Stimulated activated CD4-positive, alpha-beta T cell treated with anti-CD3 and anti-CD28 coated beads, Interleukin-12 subunit alpha, Interleukin-12 subunit beta, amount 100 ng/mL, for 24 hours (primary cell): ENCODE measurements around the gene CHST2.
"Not testable (repeated sequence)": the region's sequence is repeated elsewhere in the genome, so short reads cannot be mapped to it uniquely, and the experiment has no call there.

Experiments
- DNase-seq, 2 experiments: peaks; one replicate each; pipeline ENCODE4 v3.0.0-alpha.2; 2020; ENCODE audit warnings: low read depth in 2 of 2

CHST2 gene

DNA sequence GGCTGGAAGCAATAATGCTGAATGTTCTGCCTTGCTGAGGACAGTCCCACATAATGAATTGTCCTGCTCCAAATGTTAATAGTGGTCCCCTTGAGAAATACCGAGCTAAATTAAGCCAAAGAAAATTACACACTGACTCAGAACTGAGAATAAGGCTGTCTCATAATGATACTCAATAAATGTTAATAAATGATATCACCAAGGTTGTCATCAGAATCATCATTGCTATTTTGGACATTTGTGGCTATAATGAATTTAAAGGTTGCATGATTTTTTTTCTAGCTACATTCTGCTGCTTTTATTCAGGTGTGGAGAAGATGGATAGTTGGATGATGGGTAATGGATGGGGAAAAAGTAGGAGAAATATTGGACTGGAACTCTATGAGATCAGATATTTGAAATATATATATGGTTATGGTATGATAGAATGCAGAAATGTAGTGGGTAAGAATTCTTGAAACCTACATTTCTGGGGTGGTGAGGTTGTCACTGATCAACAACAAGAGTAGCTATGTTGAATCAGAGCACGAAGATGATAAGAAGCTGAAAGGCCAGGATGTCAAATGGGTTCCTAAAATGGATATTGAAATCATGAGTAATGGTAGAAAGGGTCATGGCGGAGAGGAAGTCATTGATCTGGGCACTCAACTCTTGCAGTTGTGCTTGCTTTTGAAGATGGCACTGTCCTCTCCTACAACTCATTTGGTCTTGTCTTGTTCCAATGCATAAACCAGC lies 12.8 kb downstream of the CHST2 start:
- DNase-seq = no peak

DNA sequence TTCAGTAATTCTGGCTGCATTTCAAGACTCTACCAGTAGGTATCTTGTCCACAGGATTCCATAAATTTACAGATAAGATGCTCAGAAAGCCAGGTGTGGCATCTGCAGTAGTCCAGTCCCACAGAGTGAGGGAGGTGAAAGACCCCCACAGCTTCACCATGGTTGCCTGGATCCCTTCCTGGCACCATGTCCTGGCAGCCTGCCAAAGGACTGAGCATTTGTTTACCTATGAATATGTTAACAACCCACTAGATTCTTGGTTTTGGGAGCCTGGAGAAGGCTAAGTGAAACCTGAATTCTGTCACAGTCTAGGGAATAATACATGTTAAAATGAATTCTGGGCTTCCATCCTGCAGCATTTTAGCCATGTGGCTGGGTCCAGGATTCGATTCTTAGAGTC lies 14.9 kb downstream of the CHST2 start:
- DNase-seq = no peak

DNA sequence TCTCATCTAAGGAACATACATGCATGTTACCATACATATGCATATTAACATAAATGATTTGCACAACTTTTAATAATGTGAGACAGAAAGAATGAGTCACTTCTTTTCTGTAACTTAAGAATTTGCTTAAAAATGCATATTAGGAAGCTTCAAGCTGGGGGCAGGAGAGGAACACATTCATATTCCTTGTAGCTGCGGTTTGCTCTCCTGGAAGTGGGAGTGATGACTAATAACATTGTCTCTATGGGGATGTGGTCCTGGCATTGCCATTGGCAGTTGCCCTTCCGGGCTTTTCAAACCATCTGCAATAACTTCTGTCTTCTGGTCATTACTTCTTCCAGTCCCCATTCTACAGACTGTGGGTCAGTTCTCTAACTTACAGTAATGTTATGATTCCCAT lies 15.6 kb downstream of the CHST2 start:
- DNase-seq = no peak

DNA sequence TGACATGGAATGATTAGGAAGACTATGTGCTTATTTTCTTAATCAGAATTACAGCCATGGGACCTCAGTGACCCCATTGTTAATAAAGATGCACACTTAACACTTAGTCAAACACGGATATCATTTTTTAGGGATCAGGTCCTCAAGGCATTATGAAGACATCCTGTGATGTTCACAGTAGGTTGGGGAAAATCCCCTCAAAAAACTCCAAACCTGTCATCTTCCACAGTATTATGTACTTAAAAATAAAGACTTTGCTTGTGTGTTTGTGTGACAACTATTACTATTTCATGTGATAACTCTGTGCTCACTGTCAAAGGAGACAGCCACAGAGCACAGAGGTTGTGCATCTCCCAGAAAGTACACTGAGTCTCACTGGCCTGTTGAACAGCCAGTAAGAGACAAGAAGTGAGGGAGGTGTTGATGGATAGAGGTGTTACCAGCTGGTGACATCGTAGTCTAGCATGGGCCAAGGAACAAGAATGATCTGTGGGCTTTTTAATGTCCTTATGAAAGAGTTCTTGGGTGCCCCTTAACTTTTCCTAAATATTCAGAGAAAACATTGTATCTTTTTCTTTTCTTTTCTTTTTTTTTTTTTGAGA lies 18.0 kb downstream of the CHST2 start:
- DNase-seq = no peak

DNA sequence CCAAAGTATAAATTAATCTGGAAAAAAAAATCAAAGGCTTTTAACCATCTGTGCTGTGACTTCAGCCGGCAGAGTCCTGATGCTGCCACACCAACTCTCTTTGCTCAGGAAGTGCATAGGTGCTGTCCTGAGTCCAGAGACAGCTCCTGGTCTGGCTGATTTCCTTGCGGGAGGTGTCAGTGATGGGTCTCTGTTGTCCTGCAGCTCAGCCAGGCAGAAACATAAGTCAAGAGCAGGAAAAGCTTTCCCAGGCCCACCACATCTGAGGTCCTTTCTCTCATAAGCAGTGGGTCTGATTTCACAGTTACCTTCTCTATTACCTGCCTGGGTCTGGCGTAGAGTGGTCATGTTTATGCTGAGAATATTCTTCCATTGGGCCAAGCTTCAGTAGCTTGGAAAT lies 19.4 kb downstream of the CHST2 start:
- DNase-seq = no peak

DNA sequence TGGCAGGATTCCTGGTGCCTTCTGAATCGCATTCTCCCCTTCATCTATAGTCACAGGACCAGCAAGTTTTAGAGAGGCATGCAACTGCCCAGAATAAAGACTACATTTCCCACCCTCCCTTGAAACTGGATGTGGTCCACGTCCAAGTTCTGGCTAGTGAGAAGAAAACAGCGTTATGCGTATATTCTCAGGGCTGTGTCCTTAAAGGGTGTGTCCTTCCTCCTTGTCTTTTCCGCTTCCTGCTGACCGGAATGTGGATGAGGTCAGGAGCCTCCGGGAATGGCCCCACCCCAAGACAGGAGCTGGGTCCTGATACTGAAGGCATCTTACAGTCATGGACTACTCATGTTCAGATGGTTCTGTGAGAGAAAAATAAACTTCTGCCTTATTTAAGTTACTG lies 20.2 kb downstream of the CHST2 start:
- no peak for DNase-seq

DNA sequence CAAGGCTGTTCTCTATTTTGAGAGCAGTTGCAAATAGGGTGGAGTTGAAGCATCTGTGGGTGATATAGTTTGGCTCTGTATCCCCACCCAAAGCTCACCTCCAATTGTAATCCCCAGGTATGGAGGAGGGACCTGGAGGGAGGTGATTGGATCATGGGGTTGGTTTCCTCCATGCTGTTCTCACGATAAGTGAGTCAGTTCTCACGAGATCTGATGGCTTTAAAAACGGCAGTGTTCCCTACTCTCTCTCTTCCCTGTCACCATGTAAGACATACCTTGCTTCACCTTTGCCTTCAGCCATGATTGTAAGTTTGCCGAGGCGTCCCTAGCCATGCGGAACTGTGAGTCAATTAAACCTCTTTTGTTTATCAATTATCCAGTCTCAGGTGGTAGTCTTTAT lies 21.0 kb downstream of the CHST2 start:
- DNase-seq = no peak

DNA sequence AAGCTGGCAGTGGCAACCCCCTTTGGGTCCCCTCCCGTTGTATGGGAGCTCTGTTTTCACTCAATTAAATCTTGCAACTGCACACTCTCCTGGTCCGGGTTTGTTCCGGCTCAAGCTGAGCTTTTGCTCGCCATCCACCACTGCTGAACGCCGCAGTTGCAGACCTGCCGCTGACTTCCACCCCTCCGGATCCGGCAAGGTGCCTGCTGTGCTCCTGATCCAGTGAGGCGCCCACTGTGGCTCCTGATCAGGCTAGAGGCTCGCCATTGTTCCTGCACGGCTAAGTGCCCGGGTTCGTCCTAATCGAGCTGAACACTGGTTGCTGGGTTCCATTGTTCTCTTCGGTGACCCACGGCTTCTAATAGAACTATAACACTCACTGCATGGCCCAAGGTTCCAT lies 22.8 kb downstream of the CHST2 start:
- DNase-seq = no peak

DNA sequence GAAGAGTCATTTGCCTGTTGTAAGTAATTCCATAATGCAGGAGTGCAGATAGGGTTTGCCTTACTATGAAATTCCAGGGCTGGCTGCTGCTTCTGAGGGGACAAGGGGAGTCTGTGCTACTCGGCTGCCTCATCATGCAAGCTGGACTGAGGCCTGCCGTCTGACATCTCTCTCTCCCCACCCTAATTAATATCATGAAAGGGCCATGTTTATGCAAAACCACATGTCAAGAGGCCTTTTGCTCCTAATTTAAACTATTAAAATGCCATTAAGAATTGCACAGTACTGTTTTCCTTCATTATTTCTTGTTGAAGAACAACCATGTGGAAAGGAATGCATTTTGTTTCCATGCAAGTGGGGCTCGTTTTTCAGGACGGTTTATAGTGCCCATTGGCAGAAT lies 26.3 kb downstream of the CHST2 start:
- no peak for DNase-seq

DNA sequence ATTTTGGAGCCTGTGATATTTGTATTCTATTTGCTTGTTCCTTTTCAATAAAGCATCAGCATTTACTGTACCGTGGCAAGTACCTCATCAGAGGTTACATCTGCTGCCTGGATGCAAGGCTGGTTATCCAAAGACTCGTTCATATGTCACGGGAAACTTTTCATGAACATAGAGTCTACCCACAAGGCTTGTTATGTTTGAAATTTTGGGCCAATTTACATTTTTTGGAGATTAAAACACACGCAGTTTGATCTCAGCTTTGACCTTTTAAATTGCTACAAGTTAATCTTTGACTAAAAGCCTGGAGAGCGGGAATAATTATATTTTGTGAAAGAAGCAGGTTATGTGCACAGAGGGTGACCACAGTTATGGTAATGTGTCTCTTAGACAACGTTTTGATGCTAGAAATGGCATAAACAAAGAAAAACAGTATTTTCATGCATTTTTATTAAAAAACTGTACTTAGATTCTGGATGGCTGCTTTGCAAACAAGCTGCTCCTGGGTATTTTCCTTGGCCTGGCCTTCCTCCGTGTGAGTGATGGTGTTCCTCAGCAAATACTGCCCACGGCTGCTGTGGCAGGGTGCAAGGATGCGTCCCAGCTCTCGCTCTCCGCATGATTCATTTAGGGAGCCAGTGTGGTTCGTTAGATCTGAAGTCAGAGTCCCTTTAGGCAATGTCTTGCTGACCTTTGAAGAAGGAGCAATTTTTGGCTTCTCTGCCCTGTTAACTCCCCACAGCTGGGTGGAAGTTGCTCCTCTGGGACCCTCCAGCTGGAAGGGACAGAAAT lies 27.1 kb downstream of the CHST2 start:
- no peak for DNase-seq

DNA sequence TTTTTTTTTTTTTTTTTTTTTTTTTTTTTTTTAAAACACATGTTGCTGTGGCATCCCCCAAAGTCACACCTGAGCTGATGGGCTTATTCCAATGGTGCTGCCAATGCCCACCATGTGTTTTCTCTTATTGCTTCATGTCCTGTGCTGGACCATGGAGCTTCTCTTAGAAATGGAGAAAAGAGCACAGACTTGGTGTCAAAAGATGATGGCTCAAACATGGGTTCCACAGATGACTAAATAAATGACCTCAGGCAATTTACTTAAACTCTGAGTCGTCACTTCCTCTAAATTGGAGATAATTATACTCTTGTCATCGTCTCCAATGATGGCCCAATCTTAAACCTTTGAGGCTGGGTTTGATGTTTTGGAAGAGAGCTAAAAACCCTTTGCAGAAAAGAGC lies 28.1 kb downstream of the CHST2 start:
- no peak for DNase-seq

DNA sequence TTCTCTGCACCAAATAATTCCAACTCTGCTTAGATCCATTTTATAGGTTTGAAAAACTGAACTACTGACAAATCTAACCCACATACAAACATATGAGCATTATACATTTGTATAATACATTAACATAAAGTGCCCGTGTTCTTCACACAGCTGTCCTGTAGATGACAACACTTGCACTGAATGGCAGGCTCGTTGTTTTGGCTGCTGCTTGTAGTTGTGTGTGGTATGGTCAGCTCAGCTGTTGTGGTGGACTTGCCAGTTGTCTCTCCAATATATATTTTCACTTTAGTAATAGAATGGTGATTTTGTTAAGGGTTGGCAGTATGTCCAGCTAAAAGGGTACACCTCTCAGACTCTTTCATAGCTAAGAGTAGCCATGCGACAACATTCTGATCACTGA lies 30.5 kb downstream of the CHST2 start:
- DNase-seq = no peak

DNA sequence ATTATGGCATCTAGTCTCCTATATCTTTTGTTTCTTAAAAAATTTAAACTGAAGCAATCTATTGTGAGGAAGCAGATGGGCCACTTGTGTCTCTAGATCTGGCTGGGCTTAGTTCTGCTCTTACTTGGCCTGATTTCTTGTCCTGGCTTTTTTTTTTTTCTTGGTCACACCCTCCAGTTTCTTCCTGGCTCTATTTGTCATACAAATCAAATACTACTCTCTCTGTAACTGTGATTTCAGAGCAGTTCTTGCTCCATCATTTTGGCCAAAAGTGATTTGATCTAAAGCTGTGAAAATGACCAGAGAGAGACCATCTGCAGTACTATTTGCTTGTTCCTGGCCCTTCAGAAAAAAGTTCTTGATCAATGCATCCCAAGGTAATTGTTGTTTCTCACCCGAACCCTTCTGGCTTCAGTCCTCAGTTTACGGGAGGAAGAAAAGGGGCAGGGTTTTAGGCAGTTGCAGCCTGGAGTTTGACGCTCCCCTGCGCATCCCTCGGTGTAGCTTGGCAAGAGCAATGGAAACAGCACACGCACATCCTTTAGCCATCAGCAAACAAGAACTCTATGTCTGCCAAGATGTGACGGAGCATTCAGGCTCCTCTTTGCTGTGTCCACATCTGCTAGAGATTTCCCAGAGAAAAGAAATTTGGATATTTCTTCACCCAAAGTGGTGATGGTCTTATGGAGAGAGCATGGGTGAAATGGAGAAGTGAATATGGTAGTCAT lies 31.6 kb downstream of the CHST2 start:
- DNase-seq = no peak

DNA sequence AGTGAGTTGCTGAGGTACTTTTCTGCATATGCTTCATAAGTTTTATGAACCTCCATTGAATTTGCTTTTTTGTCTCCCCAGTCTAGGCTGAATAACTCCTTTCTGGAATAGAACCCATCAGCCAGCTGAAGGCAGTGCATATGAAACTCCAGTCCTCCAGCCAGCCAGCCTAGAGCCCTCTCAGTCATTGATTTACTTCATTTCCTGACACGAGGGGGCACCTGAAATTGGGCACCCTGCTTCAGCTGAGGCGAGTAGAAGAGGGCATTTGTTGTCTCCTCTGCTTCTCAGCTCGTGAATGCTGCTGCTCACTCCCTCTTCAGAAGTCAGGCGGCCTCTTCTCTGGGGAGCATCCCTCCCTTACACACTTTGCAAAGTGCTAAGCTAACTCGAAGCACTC lies 32.5 kb downstream of the CHST2 start:
- DNase-seq = no peak

DNA sequence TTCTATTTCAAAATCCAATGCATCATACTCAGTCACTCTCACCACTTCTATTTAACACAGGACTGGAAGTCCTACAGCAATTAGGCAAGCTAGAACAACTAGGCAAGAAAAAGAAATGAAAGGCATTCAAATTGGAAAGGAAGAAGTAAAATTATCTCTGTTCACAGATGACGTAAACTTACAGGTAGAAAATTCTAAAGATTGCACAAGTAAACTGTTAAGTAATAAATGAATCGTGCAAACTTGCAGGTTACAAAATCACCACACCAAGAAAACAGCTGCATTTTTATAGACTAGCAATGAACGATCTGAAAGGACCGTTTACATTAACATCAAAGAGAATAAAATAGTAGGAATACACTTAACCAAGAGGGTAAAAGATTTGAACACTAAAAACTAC lies 36.2 kb downstream of the CHST2 start:
- no peak for DNase-seq

DNA sequence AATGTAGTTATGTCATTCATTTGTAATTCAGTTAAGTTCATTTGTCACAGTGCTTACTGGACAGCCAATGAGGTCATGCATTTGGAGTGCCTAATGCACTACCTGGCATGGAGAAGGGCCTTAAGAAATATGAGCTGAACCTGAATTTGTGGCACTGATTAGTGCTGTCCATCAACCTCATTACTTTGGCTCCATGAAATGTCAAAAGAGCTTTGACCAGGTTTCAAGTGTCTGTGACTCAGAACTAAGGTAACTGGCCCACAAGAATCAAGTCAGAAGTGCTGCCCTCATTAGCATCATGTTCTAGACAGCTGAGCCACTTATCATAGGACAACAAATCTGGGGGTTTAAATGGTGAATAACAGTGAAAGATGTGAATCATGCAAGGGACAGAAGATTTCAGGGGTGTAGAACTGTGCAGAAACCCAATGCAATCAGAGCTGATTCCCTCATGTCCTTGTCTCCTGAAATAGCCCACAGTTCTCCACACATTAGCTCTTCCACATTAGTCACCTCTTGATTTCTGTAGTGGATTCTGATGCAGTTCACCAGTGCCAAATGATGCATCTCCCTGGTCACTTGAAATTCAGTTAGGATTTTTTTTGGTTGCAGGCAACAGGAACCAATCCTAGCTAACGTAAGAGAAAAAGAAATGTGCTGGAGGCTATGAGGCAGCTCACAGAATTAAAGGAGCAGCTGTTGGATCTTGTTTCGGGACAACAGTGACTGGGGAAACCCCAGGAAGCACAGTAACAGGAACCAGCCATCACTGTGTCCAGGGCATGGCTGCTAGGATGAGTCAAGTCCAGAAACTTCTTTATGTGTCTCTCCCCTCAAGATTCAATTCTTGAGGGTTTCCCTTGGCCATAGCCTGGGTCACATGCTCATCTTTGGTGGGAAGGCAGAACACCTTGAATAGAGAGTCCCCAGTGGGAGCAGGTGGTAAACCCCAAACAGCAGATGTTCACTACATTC lies 38.7 kb downstream of the CHST2 start:
- DNase-seq = no peak

DNA sequence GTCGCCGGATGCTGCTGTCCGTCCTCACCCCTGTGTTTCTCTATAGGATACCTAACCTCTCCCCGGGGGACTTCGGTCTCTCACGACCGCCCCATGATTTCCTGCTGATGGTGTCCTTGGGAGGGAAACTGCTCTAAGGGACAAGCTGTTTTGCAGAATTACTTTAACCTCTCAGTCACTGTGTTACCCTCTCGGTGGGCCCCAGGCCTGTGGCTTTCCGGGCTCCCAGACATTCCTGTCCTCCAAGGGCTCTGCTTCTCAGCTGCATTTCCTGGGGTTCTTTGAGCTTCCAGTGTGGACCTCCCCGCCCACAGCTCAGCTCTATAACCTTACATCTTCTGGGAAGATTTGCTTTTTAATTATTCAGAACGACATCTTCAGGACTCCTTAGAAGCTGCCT lies 40.9 kb downstream of the CHST2 start:
- DNase-seq = no peak

DNA sequence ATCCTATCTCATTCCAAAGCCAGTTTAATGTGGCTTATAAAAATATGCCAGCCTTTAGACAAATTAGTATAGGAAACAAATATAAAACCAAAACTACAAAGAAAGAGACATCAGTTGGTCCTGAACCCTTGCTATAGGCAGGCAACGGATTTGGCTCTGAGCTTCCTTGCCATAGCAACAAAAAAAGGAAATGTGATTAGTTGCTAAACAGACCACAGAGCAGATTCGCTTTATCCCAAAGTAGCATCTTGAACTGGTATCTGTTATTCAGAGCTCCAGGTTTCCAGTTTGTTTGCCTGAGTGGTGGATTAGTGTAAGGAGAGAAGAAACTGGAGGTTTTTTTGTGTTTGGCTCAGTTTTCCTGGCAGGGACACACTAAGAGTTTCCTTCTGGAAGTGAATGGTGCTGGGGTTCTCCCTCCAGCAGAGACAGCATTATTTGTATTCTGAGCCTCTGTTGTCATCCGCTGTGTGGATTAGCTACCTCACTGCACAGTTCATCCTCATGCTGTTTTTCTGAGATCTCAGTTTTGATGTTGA lies 44.1 kb downstream of the CHST2 start:
- no peak for DNase-seq

DNA sequence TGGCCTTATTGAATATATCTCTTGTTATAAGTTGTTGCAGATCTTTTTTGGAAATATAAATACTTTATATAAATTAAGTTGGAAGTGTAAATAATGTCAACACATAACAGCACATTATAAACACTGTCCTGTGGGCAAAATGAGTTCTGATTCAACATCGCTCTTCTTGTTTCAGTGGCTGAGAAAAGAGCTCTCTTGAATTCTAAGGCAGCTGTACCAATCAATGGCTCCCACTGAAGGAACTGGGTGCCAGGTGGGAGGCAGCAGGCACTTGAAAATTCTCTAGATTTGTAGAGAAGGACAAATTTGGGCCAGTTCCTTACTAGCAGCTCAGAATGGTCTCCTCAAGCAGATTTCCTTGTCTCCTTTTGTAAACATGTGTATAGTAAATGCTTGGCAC lies 45.6 kb downstream of the CHST2 start:
- DNase-seq = no peak

DNA sequence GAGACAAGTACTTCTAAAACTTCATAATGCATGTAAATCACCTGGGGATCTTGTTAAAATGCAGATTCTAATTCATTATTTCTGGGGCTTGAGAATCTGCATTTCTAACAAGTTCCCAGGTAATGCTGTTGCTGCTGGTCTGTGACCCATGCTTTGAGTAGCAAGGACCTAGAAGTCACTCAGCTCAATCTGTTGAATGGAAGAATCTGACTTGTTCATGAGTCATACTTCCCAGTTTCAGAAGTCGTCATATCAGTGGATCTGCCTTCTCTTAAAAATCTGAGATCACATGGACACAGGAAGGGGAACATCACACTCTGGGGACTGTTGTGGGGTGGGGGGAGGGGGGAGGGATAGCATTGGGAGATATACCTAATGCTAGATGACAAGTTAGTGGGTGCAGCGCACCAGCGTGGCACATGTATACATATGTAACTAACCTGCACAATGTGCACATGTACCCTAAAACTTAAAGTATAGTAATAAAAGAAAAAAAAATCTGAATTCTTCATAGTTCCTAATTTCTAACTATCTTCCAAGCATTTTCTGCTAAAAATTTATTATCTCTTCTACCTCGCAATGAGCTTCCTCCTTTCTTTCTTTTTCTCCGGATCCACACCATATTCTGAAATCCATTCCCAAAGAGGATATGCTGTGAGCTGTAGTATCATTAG lies 46.2 kb downstream of the CHST2 start:
- not testable (repeated sequence) for DNase-seq
